CD4-positive, alpha-beta memory T cell (primary cell): ENCODE data around the gene SLX9. TPM values are rescaled to one million over a fixed set of nuclear protein-coding genes. Genes with fewer than 3 reads are reported as not detected.

Experiments used
- CTCF ChIA-PET: fragments of 350-600 bp; sonication (Branson Sonifier 250); formaldehyde crosslinking; loops from one replicate; lab custom pipeline; 2021; ENCODE audit warnings: inconsistent platforms; ENCODE audit not compliant: partially characterized antibody; lab: Charles Lee
- POLR2A ChIA-PET: fragments of 350-600 bp; sonication (Branson Sonifier 250); formaldehyde crosslinking; loops from one replicate; lab custom pipeline; 2021; ENCODE audit not compliant: partially characterized antibody; lab: Charles Lee
- DNase-seq, 5 donors: peaks; one replicate each; pipeline versions ENCODE4 v3.0.0 to v3.0.0-alpha.2; 2020 to 2022; ENCODE audit warnings: mixed read lengths in 1 of 5
- H3K27ac ChIP-seq: one replicate; pipeline ENCODE4 v1.7.0; 2013; ENCODE audit warnings: low read depth, low read length
- H3K27me3 ChIP-seq: 2 replicates; pipeline ENCODE4 v1.7.0; 2013; ENCODE audit warnings: mild to moderate bottlenecking, low read length, moderate library complexity; ENCODE audit not compliant: insufficient read depth
- H3K36me3 ChIP-seq: 2 replicates; pipeline ENCODE4 v1.7.0; 2013; ENCODE audit warnings: mild to moderate bottlenecking, low read length, moderate library complexity; ENCODE audit not compliant: insufficient read depth
- H3K4me1 ChIP-seq: 2 replicates; pipeline ENCODE4 v1.7.0; 2013; ENCODE audit warnings: mild to moderate bottlenecking, low read length, moderate library complexity; ENCODE audit not compliant: insufficient read depth
- H3K4me3 ChIP-seq, 2 donors: one replicate each; pipeline ENCODE4 v1.7.0; 2013; ENCODE audit warnings: low read length in 2 of 2, mild to moderate bottlenecking in 1 of 2
- H3K9me3 ChIP-seq, 2 donors: one replicate each; pipeline ENCODE4 v1.7.0; 2013; ENCODE audit warnings: low read length in 2 of 2, control low read depth in 1 of 2; ENCODE audit not compliant: control insufficient read depth in 1 of 2
- H3K27ac Mint-ChIP-seq, 7 donors: one replicate each; pipeline ENCODE4 v1.8.0; 2020 to 2021; ENCODE audit warnings: mixed read lengths in 7 of 7, mild to moderate bottlenecking in 6 of 7, inconsistent platforms in 3 of 7, moderate library complexity in 3 of 7
- H3K27me3 Mint-ChIP-seq, 2 donors: one replicate each; pipeline ENCODE4 v1.8.0; 2020 to 2021; ENCODE audit warnings: mixed read lengths in 2 of 2
- H3K36me3 Mint-ChIP-seq, 2 donors: one replicate each; pipeline ENCODE4 v1.8.0; 2020 to 2021; ENCODE audit warnings: mixed read lengths in 2 of 2, inconsistent platforms in 1 of 2, mild to moderate bottlenecking in 1 of 2
- H3K4me1 Mint-ChIP-seq, 4 donors: one replicate each; pipeline ENCODE4 v1.8.0; 2020 to 2021; ENCODE audit warnings: mixed read lengths in 4 of 4, mild to moderate bottlenecking in 1 of 4
- H3K4me3 Mint-ChIP-seq, 8 donors: one replicate each; pipeline ENCODE4 v1.8.0; 2020 to 2021; ENCODE audit warnings: mixed read lengths in 8 of 8, mild to moderate bottlenecking in 7 of 8, moderate library complexity in 6 of 8, inconsistent platforms in 3 of 8
- H3K9me3 Mint-ChIP-seq, 8 donors: one replicate each; pipeline ENCODE4 v1.8.0; 2020 to 2021; ENCODE audit warnings: mixed read lengths in 8 of 8, mild to moderate bottlenecking in 5 of 8, inconsistent platforms in 3 of 8, moderate library complexity in 1 of 8
- intact Hi-C: fragments of 100-400 bp; cut with micrococcal nuclease; formaldehyde crosslinking; loops from one replicate; pipeline ENCODE4 v1.15.1; 2023
- polyA plus RNA-seq, 2 donors: library from polyadenylated mRNA; unstranded; fragments of 300-500 nt; fragmentation: Illumina TruSeq; gene quantifications; one replicate each; pipeline ENCODE4 v1.2.3, GENCODE V29; 2021
- total RNA-seq, 2 experiments: library from RNA; stranded (reverse); gene quantifications; one replicate each; pipeline ENCODE4 v1.2.3, GENCODE V29; 2021

Gene SLX9
- total and polyA plus RNA-seq, 4 experiments from 2014 or later = 9.4 to 21.6 (median 15.4) TPM

- CTCF ChIA-PET = interaction anchor here (1.7 kb wide), 1 partner anchor 123 kb away, joined by 3 read pairs; no protein-coding TSS in a partner anchor
- H3K4me1 Mint-ChIP-seq = peaks cover 4 to 9% (median 7%) of the 10 kb centered on the region in 4 donors
- no peaks in the 10 kb centered on the region for H3K9me3 Mint-ChIP-seq
These were observed 75.1 kb downstream of the SLX9 start for GRCh38 chr21:45014747-45015468.

GRCh38 chr21:45015469-45015860 is 75.6 kb downstream of the SLX9 start:
- Mint-ChIP-seq H3K4me1 (peaks cover 4 to 9% (median 7%) of the 10 kb centered on the region in 4 donors), H3K27me3 (peaks cover 32 to 39% of the 10 kb centered on the region in 2 donors), H3K4me3 (no peak overlapping the region), H3K9me3 (peaks cover 0 to 2% (median 0%) of the 10 kb centered on the region in 8 donors), H3K27ac (no peak overlapping the region), H3K36me3 (no peaks in the 10 kb centered on the region)
- no peaks in the 10 kb centered on the region for H3K36me3 ChIP-seq
- ChIA-PET CTCF (interaction anchor here (1.4 kb wide), 1 partner anchor 112 kb away, joined by 3 read pairs; no protein-coding TSS in a partner anchor), POLR2A (no interaction called here)
- no peak overlapping the region for H3K27ac ChIP-seq
- intact Hi-C loops = no loop called here
- H3K4me3 ChIP-seq = no peak overlapping the region
- no peak for DNase-seq
- peaks cover 6% of the 10 kb centered on the region for H3K4me1 ChIP-seq
- H3K9me3 ChIP-seq = no peaks in the 10 kb centered on the region
- H3K27me3 ChIP-seq = peaks cover 12% of the 10 kb centered on the region

More at GRCh38 chr21:45014747-45015468, 75.1 kb downstream of the SLX9 start:
- Histone ChIP-seq H3K4me1 (peaks cover 6% of the 10 kb centered on the region), H3K27me3 (peaks cover 12% of the 10 kb centered on the region), H3K9me3 (no peaks in the 10 kb centered on the region), H3K27ac (no peak overlapping the region), H3K4me3 (no peak overlapping the region), H3K36me3 (no peaks in the 10 kb centered on the region)
- Mint-ChIP-seq H3K27me3 (peaks cover 32 to 42% of the 10 kb centered on the region in 2 donors), H3K4me3 (no peak overlapping the region), H3K27ac (no peak overlapping the region), H3K36me3 (no peaks in the 10 kb centered on the region)
- intact Hi-C loops = no loop called here
- POLR2A ChIA-PET = no interaction called here
- DNase-seq = no peak

GRCh38 chr21:45016031-45016405 is 76.2 kb downstream of the SLX9 start:
- Mint-ChIP-seq H3K4me1 (peaks cover 4 to 9% (median 7%) of the 10 kb centered on the region in 4 donors), H3K36me3 (no peaks in the 10 kb centered on the region), H3K27me3 (peaks cover 30 to 40% of the 10 kb centered on the region in 2 donors), H3K27ac (no peak overlapping the region), H3K9me3 (peaks cover 0 to 3% (median 0%) of the 10 kb centered on the region in 8 donors), H3K4me3 (no peak overlapping the region)
- ChIA-PET POLR2A (no interaction called here), CTCF (interaction anchor here (1.4 kb wide), 1 partner anchor 112 kb away, joined by 3 read pairs; no protein-coding TSS in a partner anchor)
- Histone ChIP-seq H3K27ac (no peak overlapping the region), H3K9me3 (no peaks in the 10 kb centered on the region), H3K4me1 (peaks cover 6% of the 10 kb centered on the region), H3K36me3 (no peaks in the 10 kb centered on the region), H3K27me3 (peaks cover 12% of the 10 kb centered on the region), H3K4me3 (no peak overlapping the region)
- DNase-seq = no peak
- intact Hi-C loops = no loop called here

- DNase-seq = no peak
- CTCF ChIA-PET = interaction anchor here (1.4 kb wide), 1 partner anchor 111 kb away, joined by 3 read pairs; no protein-coding TSS in a partner anchor
These were observed 76.7 kb downstream of the SLX9 start for GRCh38 chr21:45016406-45017038.

GRCh38 chr21:45017039-45017960 is 77.5 kb downstream of the SLX9 start:
- H3K4me1 ChIP-seq = peaks cover 6% of the 10 kb centered on the region
- H3K27ac Mint-ChIP-seq = peak overlapping the region in 3 of 7 donors; percentile 18 to 63 (median 52)
- no peak overlapping the region for H3K4me3 ChIP-seq
- ChIA-PET POLR2A (no interaction called here), CTCF (interaction anchor here (0.6 kb wide), 1 partner anchor 67 kb away, joined by 3 read pairs; no protein-coding TSS in a partner anchor)
- no peaks in the 10 kb centered on the region for H3K36me3 ChIP-seq
- H3K27me3 ChIP-seq = peaks cover 12% of the 10 kb centered on the region
- H3K9me3 Mint-ChIP-seq = peaks cover 0 to 3% (median 0%) of the 10 kb centered on the region in 8 donors
- intact Hi-C loops = no loop called here
- H3K27ac ChIP-seq = no peak overlapping the region
- no peaks in the 10 kb centered on the region for H3K36me3 Mint-ChIP-seq
- H3K9me3 ChIP-seq = no peaks in the 10 kb centered on the region
- H3K4me3 Mint-ChIP-seq = peak overlapping the region in 7 of 8 donors; percentile 69 to 89 (median 73)
- no peak for DNase-seq
- H3K4me1 Mint-ChIP-seq = peaks cover 4 to 9% (median 7%) of the 10 kb centered on the region in 4 donors
- H3K27me3 Mint-ChIP-seq = peaks cover 32 to 44% of the 10 kb centered on the region in 2 donors

More at GRCh38 chr21:45016406-45017038, 76.7 kb downstream of the SLX9 start:
- Mint-ChIP-seq H3K36me3 (no peaks in the 10 kb centered on the region), H3K9me3 (peaks cover 0 to 3% (median 0%) of the 10 kb centered on the region in 8 donors), H3K27me3 (peaks cover 31 to 42% of the 10 kb centered on the region in 2 donors), H3K4me3 (no peak overlapping the region), H3K4me1 (peaks cover 4 to 9% (median 7%) of the 10 kb centered on the region in 4 donors), H3K27ac (no peak overlapping the region)
- POLR2A ChIA-PET = no interaction called here
- Histone ChIP-seq H3K27ac (no peak overlapping the region), H3K27me3 (peaks cover 12% of the 10 kb centered on the region), H3K4me1 (peaks cover 6% of the 10 kb centered on the region), H3K36me3 (no peaks in the 10 kb centered on the region), H3K9me3 (no peaks in the 10 kb centered on the region), H3K4me3 (no peak overlapping the region)
- intact Hi-C loops = no loop called here

GRCh38 chr21:45018131-45019075 is 78.6 kb downstream of the SLX9 start:
- peaks cover 0 to under 1% of the 10 kb centered on the region in 2 donors for H3K36me3 Mint-ChIP-seq

More at GRCh38 chr21:45018131-45019075, 78.6 kb downstream of the SLX9 start:
- Mint-ChIP-seq H3K27me3 (peaks cover 32 to 40% of the 10 kb centered on the region in 2 donors), H3K9me3 (peaks cover 0 to 7% (median 3%) of the 10 kb centered on the region in 8 donors), H3K4me1 (peaks cover 4 to 9% (median 7%) of the 10 kb centered on the region in 4 donors), H3K4me3 (peak overlapping the region; percentile 42 to 89 (median 72)), H3K27ac (peak overlapping the region in 2 of 7 donors; percentile 63 to 88)
- peaks cover 6% of the 10 kb centered on the region for H3K4me1 ChIP-seq
- H3K4me3 ChIP-seq = no peak overlapping the region
- intact Hi-C loops = no loop called here
- no peak overlapping the region for H3K27ac ChIP-seq
- POLR2A ChIA-PET = no interaction called here
- peaks cover 12% of the 10 kb centered on the region for H3K27me3 ChIP-seq
- no peaks in the 10 kb centered on the region for H3K36me3 ChIP-seq
- H3K9me3 ChIP-seq = no peaks in the 10 kb centered on the region
- DNase-seq = no peak
- CTCF ChIA-PET = no interaction called here
